NB4 (cell line): ENCODE measurements around the gene CATSPER1.

ENCODE experiments used
- POLR2A ChIP-seq: IDR thresholded peaks from 2 replicates; pipeline ENCODE4 v1.6.1; 2011; ENCODE audit warnings: mild to moderate bottlenecking; ENCODE audit not compliant: insufficient read length; ENCODE audit errors: extremely low read depth
- TF ChIP-seq, protein P1 (sequence below): IDR thresholded peaks from one replicate; pipeline ENCODE4 v1.5.1; 2012; ENCODE audit warnings: low read depth, low read length
- TF ChIP-seq, protein P2 (sequence below): IDR thresholded peaks from 2 replicates; pipeline ENCODE4 v1.6.1; 2011; ENCODE audit warnings: low read depth, low read length

DNA sequence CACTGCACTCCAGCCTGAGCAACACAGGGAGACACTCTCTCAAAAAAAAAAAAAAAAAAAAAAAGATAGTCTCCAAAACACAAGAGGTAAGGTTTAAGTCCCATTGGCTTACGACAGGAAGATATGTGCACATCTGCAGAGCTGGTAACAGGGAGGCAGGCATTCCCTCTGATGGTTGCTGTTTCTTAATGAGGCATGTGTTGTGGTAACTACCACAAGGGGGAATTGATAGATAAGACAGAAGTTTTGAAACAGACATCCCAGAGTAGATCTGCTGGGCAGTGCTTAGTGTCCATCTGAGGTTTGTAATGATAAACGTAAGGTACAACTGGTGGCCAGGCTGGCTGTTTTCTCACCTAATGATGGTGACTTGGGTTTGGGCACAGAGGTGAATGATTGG, 29.0 kb downstream of the CATSPER1 start:
- no peak for TF ChIP-seq POLR2A
- TF ChIP-seq, protein P1, sequence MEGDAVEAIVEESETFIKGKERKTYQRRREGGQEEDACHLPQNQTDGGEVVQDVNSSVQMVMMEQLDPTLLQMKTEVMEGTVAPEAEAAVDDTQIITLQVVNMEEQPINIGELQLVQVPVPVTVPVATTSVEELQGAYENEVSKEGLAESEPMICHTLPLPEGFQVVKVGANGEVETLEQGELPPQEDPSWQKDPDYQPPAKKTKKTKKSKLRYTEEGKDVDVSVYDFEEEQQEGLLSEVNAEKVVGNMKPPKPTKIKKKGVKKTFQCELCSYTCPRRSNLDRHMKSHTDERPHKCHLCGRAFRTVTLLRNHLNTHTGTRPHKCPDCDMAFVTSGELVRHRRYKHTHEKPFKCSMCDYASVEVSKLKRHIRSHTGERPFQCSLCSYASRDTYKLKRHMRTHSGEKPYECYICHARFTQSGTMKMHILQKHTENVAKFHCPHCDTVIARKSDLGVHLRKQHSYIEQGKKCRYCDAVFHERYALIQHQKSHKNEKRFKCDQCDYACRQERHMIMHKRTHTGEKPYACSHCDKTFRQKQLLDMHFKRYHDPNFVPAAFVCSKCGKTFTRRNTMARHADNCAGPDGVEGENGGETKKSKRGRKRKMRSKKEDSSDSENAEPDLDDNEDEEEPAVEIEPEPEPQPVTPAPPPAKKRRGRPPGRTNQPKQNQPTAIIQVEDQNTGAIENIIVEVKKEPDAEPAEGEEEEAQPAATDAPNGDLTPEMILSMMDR = no peak
- TF ChIP-seq, protein P2, sequence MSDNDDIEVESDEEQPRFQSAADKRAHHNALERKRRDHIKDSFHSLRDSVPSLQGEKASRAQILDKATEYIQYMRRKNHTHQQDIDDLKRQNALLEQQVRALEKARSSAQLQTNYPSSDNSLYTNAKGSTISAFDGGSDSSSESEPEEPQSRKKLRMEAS = no peak
